ENCODE measurements around the gene GABBR2. TPM values are rescaled to one million over a fixed set of nuclear protein-coding genes. Genes with fewer than 3 reads are reported as not detected.

The GABBR2 gene
- polyA plus RNA-seq, 1 of the 3 experiments (the other 2 are of a cell fraction), result not detected

GRCh38 chr9:98359569-98359968 lies 349.2 kb downstream of the GABBR2 start:
- Histone ChIP-seq H3K36me3 (replicated peaks in 1 of 2; ENCODE audit: control insufficient read depth in 1 of 2, insufficient read depth in 2 of 2, low read length in 1 of 2) (no peaks in the 10 kb centered on the region), H3K27me3 (ENCODE audit: insufficient read depth) (no peaks in the 10 kb centered on the region), H4K20me1 (ENCODE audit: insufficient read depth) (no peaks in the 10 kb centered on the region), H3K4me1 (ENCODE audit: control insufficient read depth in 1 of 2, insufficient read depth in 2 of 2, low read depth in 1 of 2, low read length in 1 of 2) (no peaks in the 10 kb centered on the region), H3K4me2 (no peak overlapping the region), H2AFZ (ENCODE audit: low read depth) (no peak overlapping the region), H3K9me2 (peaks cover 3% of the 10 kb centered on the region; the same call in 1 of the 2 replicates), H3K27ac (ENCODE audit: low read depth in 2 of 2, low read length in 1 of 2) (no peak overlapping the region), H3K79me2 (ENCODE audit: insufficient read depth) (no peaks in the 10 kb centered on the region), H3K9ac (no peak overlapping the region), H3K4me3 (ENCODE audit: low read depth in 2 of 2, low read length in 1 of 2) (no peak overlapping the region), H3F3A (replicated peaks; ENCODE audit: insufficient read depth) (no peaks in the 10 kb centered on the region), H3K9me3 (no peaks in the 10 kb centered on the region)
- ChIA-PET CTCF (no interaction called here), POLR2A (no interaction called here)
- 50% methylated on average over 8 of the region's 8 CpGs for WGBS (ENCODE audit: low lambda C conversion rate)
- DNase-seq, result no peak
- TF ChIP-seq FOSL2 (IDR thresholded peaks at IDR 0.05; ENCODE audit: borderline replicate concordance, low read depth) (no peak), FOXJ3 (CRISPR knock-in tag; IDR thresholded peaks at IDR 0.05) (no peak), TCF12 (IDR thresholded peaks at IDR 0.05) (no peak), GABPA (IDR thresholded peaks at IDR 0.05; ENCODE audit: low read depth) (no peak), USF2 (IDR thresholded peaks at IDR 0.05; ENCODE audit: borderline replicate concordance, low read depth, low read length) (no peak), RAD21 (IDR thresholded peaks at IDR 0.05; ENCODE audit: low read length) (no peak), MXI1 (IDR thresholded peaks at IDR 0.05; ENCODE audit: low read depth, low read length) (no peak), RFX5 (IDR thresholded peaks at IDR 0.05; ENCODE audit: low read length) (no peak), SIN3A (IDR thresholded peaks at IDR 0.05; ENCODE audit: borderline replicate concordance, low read depth, low read length) (no peak), POLR2AphosphoS5 (IDR thresholded peaks at IDR 0.05; ENCODE audit: low read depth, low read length) (no peak), SMC3 (IDR thresholded peaks at IDR 0.05; ENCODE audit: low read depth, low read length) (no peak), ELF1 (IDR thresholded peaks at IDR 0.05) (no peak)

GRCh38 chr9:98357921-98358535 lies 350.7 kb downstream of the GABBR2 start:
- H3K27ac ChIP-seq (ENCODE audit: low read depth in 2 of 2, low read length in 1 of 2), result no peak overlapping the region
- H4K20me1 ChIP-seq (ENCODE audit: insufficient read depth), result no peaks in the 10 kb centered on the region
- no peak overlapping the region for H2AFZ ChIP-seq (ENCODE audit: low read depth)
- no peaks in the 10 kb centered on the region for H3K9me3 ChIP-seq
- no peak overlapping the region for H3K9ac ChIP-seq
- CTCF ChIA-PET, result no interaction called here
- no peaks in the 10 kb centered on the region for H3F3A ChIP-seq (replicated peaks; ENCODE audit: insufficient read depth)
- no peak overlapping the region for H3K4me2 ChIP-seq
- H3K4me1 ChIP-seq (ENCODE audit: control insufficient read depth in 1 of 2, insufficient read depth in 2 of 2, low read depth in 1 of 2, low read length in 1 of 2), result no peaks in the 10 kb centered on the region
- peaks cover 3% of the 10 kb centered on the region; the same call in 1 of the 2 replicates for H3K9me2 ChIP-seq
- no peaks in the 10 kb centered on the region for H3K79me2 ChIP-seq (ENCODE audit: insufficient read depth)
- no peak for DNase-seq
- POLR2A ChIA-PET, result no interaction called here
- 34% methylated on average over 3 of the region's 6 CpGs for WGBS (ENCODE audit: low lambda C conversion rate)
- TF ChIP-seq NFIC (IDR thresholded peaks at IDR 0.05; ENCODE audit: borderline replicate concordance), result no peak
- H3K27me3 ChIP-seq (ENCODE audit: insufficient read depth), result no peaks in the 10 kb centered on the region
- no peaks in the 10 kb centered on the region for H3K36me3 ChIP-seq (replicated peaks in 1 of 2; ENCODE audit: control insufficient read depth in 1 of 2, insufficient read depth in 2 of 2, low read length in 1 of 2)
- no peak overlapping the region for H3K4me3 ChIP-seq (ENCODE audit: low read depth in 2 of 2, low read length in 1 of 2)
